H1 (cell line): Measurements from ENCODE around the gene MSI2. TPM values are rescaled to one million over a fixed set of nuclear protein-coding genes. Genes with fewer than 3 reads are reported as not detected.

ENCODE experiments used
- CTCF ChIA-PET: fragments of 300-600 bp; sonication (Branson Sonifier 250); formaldehyde crosslinking; loops from one replicate; lab custom pipeline; 2021; ENCODE audit not compliant: partially characterized antibody; lab: Charles Lee
- POLR2A ChIA-PET: fragments of 300-600 bp; sonication (Branson Sonifier 250); formaldehyde crosslinking; loops from one replicate; lab custom pipeline; 2021; ENCODE audit warnings: inconsistent platforms; ENCODE audit not compliant: partially characterized antibody; lab: Charles Lee
- DNase-seq, 2 experiments: peaks; one replicate each; pipeline versions ENCODE4 v3.0.0 to v3.0.0-alpha.2; 2010 to 2022; ENCODE audit warnings: low spot score in 2 of 2, low read depth in 1 of 2, mixed read lengths in 1 of 2
- FAIRE-seq: peaks from 2 replicates; lab custom pipeline; 2011; peaks lifted over from hg19 to GRCh38; lab: Jason Lieb, UNC
- H2AFZ ChIP-seq: 2 replicates; pipeline ENCODE4 v1.8.1; 2012; ENCODE audit warnings: low read length, inconsistent platforms
- H2AK5ac ChIP-seq: 2 replicates; pipeline ENCODE4 v1.6.1; 2013; ENCODE audit warnings: low read depth, low read length
- H2BK120ac ChIP-seq: replicated peaks from 2 replicates; pipeline ENCODE3; 2013; ENCODE audit warnings: low read depth, low read length, inconsistent platforms
- H2BK12ac ChIP-seq: 2 replicates; pipeline ENCODE4 v1.6.1; 2013; ENCODE audit warnings: low read depth, low read length
- H2BK15ac ChIP-seq: 2 replicates; pipeline ENCODE4 v1.6.1; 2013; ENCODE audit warnings: low read length
- H2BK20ac ChIP-seq: 2 replicates; pipeline ENCODE4 v1.6.1; 2013; ENCODE audit warnings: low read length
- H2BK5ac ChIP-seq: 2 replicates; pipeline ENCODE4 v1.6.1; 2013; ENCODE audit warnings: low read depth, low read length
- H3K14ac ChIP-seq: 2 replicates; pipeline ENCODE4 v1.6.1; 2013; ENCODE audit warnings: inconsistent platforms; ENCODE audit not compliant: insufficient read length
- H3K18ac ChIP-seq: 2 replicates; pipeline ENCODE4 v1.6.1; 2013; ENCODE audit warnings: low read length; ENCODE audit errors: extremely low read depth
- H3K23ac ChIP-seq: 2 replicates; pipeline ENCODE4 v1.6.1; 2013; ENCODE audit warnings: inconsistent platforms; ENCODE audit not compliant: insufficient read length
- H3K23me2 ChIP-seq: 2 replicates; pipeline ENCODE4 v1.6.1; 2013; ENCODE audit warnings: low read depth, low read length
- H3K27ac ChIP-seq: 2 replicates; pipeline ENCODE4 v1.6.1; 2011; ENCODE audit warnings: low read depth, low read length, inconsistent platforms
- H3K27me3 ChIP-seq, 4 experiments: replicated peaks in 1 of 4; 1 replicate in 1 of 4; 2 replicates in 3 of 4; pipeline versions ENCODE4 v1.6.1 to v1.8.1; 2011 to 2013; ENCODE audit warnings: low read length in 3 of 4, mild to moderate bottlenecking in 3 of 4, inconsistent platforms in 2 of 4, mixed read lengths in 2 of 4, moderate library complexity in 1 of 4; ENCODE audit not compliant: control insufficient read depth in 3 of 4, insufficient read depth in 3 of 4; ENCODE audit errors: extremely low read depth in 1 of 4
- H3K36me3 ChIP-seq, 4 experiments: 2 replicates each; pipeline versions ENCODE4 v1.6.1 to v1.8.1; 2011 to 2013; ENCODE audit warnings: mild to moderate bottlenecking in 4 of 4, low read length in 3 of 4, moderate library complexity in 2 of 4, control low read depth in 1 of 4, inconsistent platforms in 1 of 4; ENCODE audit not compliant: insufficient read depth in 4 of 4, control insufficient read depth in 2 of 4
- H3K4ac ChIP-seq: replicated peaks from 2 replicates; pipeline ENCODE3; 2013; ENCODE audit warnings: low read length, low read depth, mixed read lengths, inconsistent platforms; ENCODE audit not compliant: insufficient read length
- H3K4me1 ChIP-seq, 4 experiments: replicated peaks in 1 of 4; 1 replicate in 1 of 4; 2 replicates in 3 of 4; pipeline versions ENCODE4 v1.6.1 to v1.8.1; 2011 to 2013; ENCODE audit warnings: low read length in 3 of 4, inconsistent platforms in 2 of 4, mixed read lengths in 1 of 4; ENCODE audit not compliant: insufficient read depth in 4 of 4, control insufficient read depth in 3 of 4
- H3K4me2 ChIP-seq, 2 experiments: 2 replicates each; pipeline versions ENCODE4 v1.6.1 to v1.8.1; 2011 to 2013; ENCODE audit warnings: low read depth in 2 of 2, low read length in 2 of 2, control low read depth in 1 of 2, inconsistent platforms in 1 of 2, mild to moderate bottlenecking in 1 of 2; ENCODE audit not compliant: insufficient read depth in 1 of 2
- H3K4me3 ChIP-seq, 4 experiments: fragments of 200-600, 300-600 bp in 1 of 4; sonication (generic), shearing (Covaris generic), sonication (Bioruptor Twin) in 1 of 4; 2 replicates each; pipeline versions ENCODE4 v1.5.1 to v1.8.1; 2011 to 2016; ENCODE audit warnings: low read length in 4 of 4, low read depth in 3 of 4, control low read depth in 2 of 4, inconsistent platforms in 2 of 4, mild to moderate bottlenecking in 2 of 4, mixed read lengths in 1 of 4, moderate library complexity in 1 of 4; ENCODE audit not compliant: insufficient read depth in 2 of 4; ENCODE audit errors: extremely low read depth in 1 of 4
- H3K56ac ChIP-seq: replicated peaks from 2 replicates; pipeline ENCODE3; 2013; ENCODE audit warnings: low read depth, mild to moderate bottlenecking, mixed read lengths, low read length, inconsistent platforms; ENCODE audit not compliant: insufficient read length
- H3K79me1 ChIP-seq: 2 replicates; pipeline ENCODE4 v1.6.1; 2013; ENCODE audit warnings: low read depth, low read length, control low read depth
- H3K79me2 ChIP-seq, 2 experiments: 2 replicates each; pipeline versions ENCODE4 v1.6.1 to v1.8.1; 2012 to 2013; ENCODE audit warnings: low read length in 2 of 2, mild to moderate bottlenecking in 2 of 2, inconsistent platforms in 1 of 2; ENCODE audit not compliant: insufficient read depth in 2 of 2, control insufficient read depth in 1 of 2
- H3K9ac ChIP-seq, 4 experiments: replicated peaks in 1 of 4; 1 replicate in 1 of 4; 2 replicates in 3 of 4; pipeline versions ENCODE4 v1.6.1 to v1.8.1; 2011 to 2013; ENCODE audit warnings: low read depth in 3 of 4, low read length in 3 of 4, control low read depth in 2 of 4, mild to moderate bottlenecking in 2 of 4, moderate library complexity in 2 of 4, inconsistent platforms in 1 of 4; ENCODE audit errors: extremely low read depth in 1 of 4
- H3K9me3 ChIP-seq, 2 experiments: 2 replicates each; pipeline versions ENCODE4 v1.6.1 to v1.8.1; 2012 to 2013; ENCODE audit warnings: mild to moderate bottlenecking in 2 of 2, moderate library complexity in 2 of 2, control low read depth in 1 of 2, inconsistent platforms in 1 of 2, low read depth in 1 of 2, low read length in 1 of 2, mixed read lengths in 1 of 2; ENCODE audit not compliant: insufficient read depth in 2 of 2
- H4K20me1 ChIP-seq, 2 experiments: replicated peaks in 1 of 2; 2 replicates each; pipeline versions ENCODE3 to v1.8.1; 2011 to 2013; ENCODE audit warnings: inconsistent platforms in 2 of 2, low read length in 2 of 2, mild to moderate bottlenecking in 1 of 2; ENCODE audit not compliant: insufficient read depth in 2 of 2, control insufficient read depth in 1 of 2
- H4K5ac ChIP-seq: 2 replicates; pipeline ENCODE4 v1.6.1; 2013; ENCODE audit warnings: low read length, low read depth, mixed read lengths, inconsistent platforms; ENCODE audit not compliant: insufficient read length
- H4K8ac ChIP-seq: 2 replicates; pipeline ENCODE4 v1.8.0; 2013; ENCODE audit warnings: mild to moderate bottlenecking, moderate library complexity, low read length, inconsistent platforms; ENCODE audit not compliant: insufficient read depth; ENCODE audit errors: extremely low read depth
- H4K91ac ChIP-seq: replicated peaks from 2 replicates; pipeline ENCODE3; 2013; ENCODE audit warnings: low read length, mixed read lengths, inconsistent platforms; ENCODE audit not compliant: insufficient read length
- CTBP2 ChIP-seq: IDR thresholded peaks from 2 replicates; pipeline ENCODE4 v1.7.0; 2011; ENCODE audit warnings: borderline replicate concordance, mild to moderate bottlenecking, moderate library complexity, mixed read lengths, low read length; ENCODE audit not compliant: insufficient read depth, insufficient read length
- RAD21 ChIP-seq, 2 experiments: IDR thresholded peaks in 1 of 2; conservative IDR thresholded peaks in 1 of 2; 2 replicates each; pipeline ENCODE4 v1.6.1; 2011; ENCODE audit warnings: low read depth in 2 of 2, low read length in 2 of 2, improper control_type of control experiment in 1 of 2, inconsistent platforms in 1 of 2, mild to moderate bottlenecking in 1 of 2, moderate library complexity in 1 of 2
- SAP30 ChIP-seq: fragments of 300-600 bp; sonication (generic); IDR thresholded peaks from 2 replicates; pipeline ENCODE4 v1.7.1; 2012; ENCODE audit warnings: low read length, moderate library complexity, mild to moderate bottlenecking, inconsistent platforms; ENCODE audit not compliant: insufficient read depth, insufficient replicate concordance
- SIRT6 ChIP-seq: IDR thresholded peaks from one replicate; pipeline ENCODE4 v1.7.1; 2012; ENCODE audit warnings: low read length, inconsistent platforms
- TAF7 ChIP-seq: optimal IDR thresholded peaks from 2 replicates; pipeline ENCODE3; 2011; ENCODE audit warnings: low read depth, mild to moderate bottlenecking, inconsistent platforms, low read length, moderate library complexity, borderline replicate concordance
- WGBS, 2 experiments: shearing (Covaris generic) in 1 of 2; methylation state at CpG; one replicate each; pipeline versions ENCODE4 v1.1.6 to v1.1.7; 2013 to 2015; ENCODE audit warnings: low lambda C conversion rate in 2 of 2, mixed read lengths in 2 of 2, inconsistent platforms in 1 of 2, low coverage in 1 of 2, missing lambda C conversion rate in 1 of 2; ENCODE audit not compliant: insufficient replicate concordance in 2 of 2, insufficient coverage in 1 of 2, insufficient read length in 1 of 2; ENCODE audit errors: extremely low coverage in 1 of 2, missing lambda C conversion rate in 1 of 2; 5-methylcytosine and 5-hydroxymethylcytosine counted together
- polyA plus RNA-seq, 7 experiments: library from polyadenylated mRNA; depleted of rRNA in 3 of 7; stranded (reverse) in 5 of 7; unstranded in 2 of 7; fragments of >200 nt in 5 of 7; fragments of 200-250 nt in 2 of 7; gene quantifications; 1 replicate in 5 of 7; 2 replicates in 1 of 7; 4 replicates in 1 of 7; pipeline versions ENCODE4 v1.2.1 to v1.2.3, GENCODE V29; 2011 to 2013; ENCODE audit warnings: missing spikeins in 2 of 7, mixed read lengths in 2 of 7
- total RNA-seq: library from RNA; stranded (reverse); fragmentation: NEBNext Ultra II Directional; extraction: Animal tissue kit (Norgen Biotek cat#: 25700); gene quantifications from 2 replicates; pipeline ENCODE4 v1.2.1, GENCODE V29; 2021

The MSI2 gene
- total and polyA plus RNA-seq, 2 of the 8 experiments (the other 6 are each of a cell fraction or from before 2014, with no cell fraction given) = 36.7 to 80.6 TPM

DNA sequence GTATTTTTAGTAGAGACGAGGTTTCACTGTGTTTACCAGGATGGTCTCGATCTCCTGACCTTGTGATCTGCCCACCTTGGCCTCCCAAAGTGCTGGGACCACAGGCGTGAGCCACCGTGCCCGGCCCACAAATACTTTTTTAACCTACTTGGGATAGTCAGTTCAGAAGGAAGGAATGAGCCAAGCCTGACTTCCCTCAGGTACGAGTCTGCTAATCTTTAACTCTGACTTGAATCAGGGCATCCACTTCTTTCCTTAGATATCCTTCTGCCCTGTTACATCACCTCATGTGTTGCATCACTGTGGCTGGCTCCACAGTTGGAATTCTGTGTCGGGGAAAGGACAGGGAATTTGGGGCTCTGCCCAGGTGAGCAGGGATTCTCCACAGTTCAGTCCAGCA is 120.8 kb downstream of the MSI2 start:
- Histone ChIP-seq H3K23me2 (no peaks in the 10 kb centered on the region), H3K79me1 (peaks cover 4% of the 10 kb centered on the region), H3K4ac (no peak overlapping the region), H3K27me3 (no peaks in the 10 kb centered on the region), H3K4me2 (no peak overlapping the region), H4K8ac (no peak overlapping the region), H2BK15ac (no peak overlapping the region), H3K9ac (no peak overlapping the region), H3K36me3 (peaks cover 0 to 2% (median 0%) of the 10 kb centered on the region in 4 experiments; a peak in 4 of 8 replicates), H3K9me3 (peaks cover 3 to 5% of the 10 kb centered on the region in 2 experiments; a peak in 1 of 4 replicates), H3K56ac (no peak overlapping the region), H4K20me1 (no peaks in the 10 kb centered on the region), H3K4me3 (no peak overlapping the region), H4K5ac (no peak overlapping the region), H3K14ac (no peak overlapping the region), H2AFZ (no peak overlapping the region), H3K27ac (no peak overlapping the region), H2BK120ac (no peak overlapping the region), H2AK5ac (no peak overlapping the region), H3K23ac (no peak overlapping the region), H4K91ac (no peak overlapping the region), H2BK20ac (no peak overlapping the region), H2BK5ac (no peak overlapping the region), H3K4me1 (peaks cover 5 to 29% (median 21%) of the 10 kb centered on the region in 4 experiments; a peak in 6 of 7 replicates), H2BK12ac (no peak overlapping the region), H3K18ac (no peak overlapping the region), H3K79me2 (peaks cover 0 to 19% of the 10 kb centered on the region in 2 experiments; a peak in 3 of 4 replicates)
- no peak for FAIRE-seq
- ChIA-PET CTCF (no interaction called here), POLR2A (interaction anchor here (0.6 to 1.5 kb wide), 2 partner anchors 9 to 14 kb away, joined by 3 read pairs; no protein-coding TSS in a partner anchor)
- no peak for DNase-seq
- WGBS, 2 experiments = 86% methylated on average over 7 of the region's 7 CpGs; no CpG with 5 or more reads in 1 of the 2 experiments
- TF ChIP-seq SIRT6 (no peak), RAD21 (IDR thresholded peaks at IDR 0.05 in 1 of 2, conservative IDR thresholded peaks at IDR 0.05 in 1 of 2; ENCODE audit: low read depth in 2 of 2, low read length in 2 of 2) (no peak), CTBP2 (no peak), SAP30 (no peak), TAF7 (no peak)
